WTC11 (cell line): ENCODE measurements around the gene KCTD4. TPM values are rescaled to one million over a fixed set of nuclear protein-coding genes. Genes with fewer than 3 reads are reported as not detected.

Experiments
- ATAC-seq: fragments of 200-7000 bp; cut with Tn5 transposase; 2 replicates; pipeline ENCODE4 v1.10.0; 2021; ENCODE audit warnings: mild to moderate bottlenecking, moderate library complexity
- Bru-seq: library from RNA; stranded (reverse); fragments of 400-500 nt; gene quantifications from one replicate; lab custom pipeline; 2021; lab: Mats Ljungman, UMichigan
- CTCF ChIA-PET: fragments of 300-600 bp; sonication (Branson Sonifier 250); formaldehyde crosslinking; loops from one replicate; lab custom pipeline; 2021; ENCODE audit warnings: antibody characterized with exemption; lab: Charles Lee
- POLR2A ChIA-PET: fragments of 350-600 bp; sonication (Branson Sonifier 250); formaldehyde crosslinking; loops from one replicate; lab custom pipeline; 2021; ENCODE audit warnings: antibody characterized with exemption; lab: Charles Lee
- DNase-seq: peaks from one replicate; pipeline ENCODE4 v3.0.0; 2021; ENCODE audit warnings: low spot score
- H3K27ac Mint-ChIP-seq: 2 replicates; pipeline ENCODE4 v1.8.0; 2021; ENCODE audit warnings: mixed read lengths
- H3K27me3 Mint-ChIP-seq: 2 replicates; pipeline ENCODE4 v1.8.0; 2021; ENCODE audit warnings: low read depth, mild to moderate bottlenecking, moderate library complexity, mixed read lengths
- H3K36me3 Mint-ChIP-seq: 2 replicates; pipeline ENCODE4 v1.8.0; 2021; ENCODE audit warnings: mixed read lengths
- H3K4me1 Mint-ChIP-seq: 2 replicates; pipeline ENCODE4 v1.8.0; 2022; ENCODE audit warnings: mixed read lengths
- H3K4me3 Mint-ChIP-seq: 2 replicates; pipeline ENCODE4 v1.8.0; 2021; ENCODE audit warnings: mild to moderate bottlenecking, moderate library complexity, mixed read lengths
- H3K9me3 Mint-ChIP-seq: 2 replicates; pipeline ENCODE4 v1.8.0; 2021; ENCODE audit warnings: mixed read lengths
- ATF2 ChIP-seq: sonication (generic); formaldehyde crosslinking; IDR thresholded peaks from 2 replicates; pipeline ENCODE4 v1.8.1; 2022; ENCODE audit warnings: low read depth, missing genetic modification reagents, borderline replicate concordance
- EMX1 ChIP-seq: fragments of 250-450 bp; sonication (Bioruptor Pico); IDR thresholded peaks from 2 replicates; pipeline ENCODE4 v1.8.0; 2021; ENCODE audit warnings: mild to moderate bottlenecking
- ETV6 ChIP-seq: sonication (generic); formaldehyde crosslinking; IDR thresholded peaks from 2 replicates; pipeline ENCODE4 v1.8.1; 2022; ENCODE audit warnings: mild to moderate bottlenecking, missing genetic modification reagents
- FOXK1 ChIP-seq: sonication (generic); formaldehyde crosslinking; IDR thresholded peaks from 2 replicates; pipeline ENCODE4 v1.8.0; 2022; ENCODE audit warnings: mild to moderate bottlenecking, moderate library complexity, missing genetic modification reagents
- FOXP4 ChIP-seq: sonication (generic); formaldehyde crosslinking; IDR thresholded peaks from 2 replicates; pipeline ENCODE4 v1.8.0; 2022; ENCODE audit warnings: mild to moderate bottlenecking, missing genetic modification reagents
- GTF2I ChIP-seq: fragments of 250-450 bp; sonication (Bioruptor Pico); conservative IDR thresholded peaks from 2 replicates; pipeline ENCODE4 v1.4.0; 2021; ENCODE audit warnings: mild to moderate bottlenecking
- HMGA2 ChIP-seq: fragments of 250-450 bp; sonication (Bioruptor Pico); IDR thresholded peaks from 2 replicates; pipeline ENCODE4 v1.4.0; 2021; ENCODE audit warnings: mild to moderate bottlenecking, moderate library complexity
- JUN ChIP-seq: sonication (generic); formaldehyde crosslinking; IDR thresholded peaks from 2 replicates; pipeline ENCODE4 v1.8.0; 2023; ENCODE audit warnings: mild to moderate bottlenecking, missing genetic modification reagents
- NFATC4 ChIP-seq: fragments of 250-450 bp; sonication (Bioruptor Pico); IDR thresholded peaks from 2 replicates; pipeline ENCODE4 v1.9.0; 2021; ENCODE audit warnings: mild to moderate bottlenecking
- NR3C1 ChIP-seq: sonication (generic); formaldehyde crosslinking; conservative IDR thresholded peaks from 2 replicates; pipeline ENCODE4 v1.8.1; 2023; ENCODE audit warnings: low read depth, mild to moderate bottlenecking, missing genetic modification reagents
- TEAD1 ChIP-seq: sonication (generic); formaldehyde crosslinking; IDR thresholded peaks from 2 replicates; pipeline ENCODE4 v1.8.0; 2022; ENCODE audit warnings: mild to moderate bottlenecking, missing genetic modification reagents
- USF2 ChIP-seq: sonication (generic); formaldehyde crosslinking; IDR thresholded peaks from 2 replicates; pipeline ENCODE4 v1.8.1; 2023; ENCODE audit warnings: mild to moderate bottlenecking, missing genetic modification reagents, moderate library complexity
- ZNF138 ChIP-seq: sonication (generic); formaldehyde crosslinking; conservative IDR thresholded peaks from 2 replicates; pipeline ENCODE4 v1.8.1; 2022; ENCODE audit warnings: mild to moderate bottlenecking, moderate library complexity, missing genetic modification reagents
- long read RNA-seq, 3 experiments: library from RNA in 1 of 3; library from capped mRNA in 1 of 3; library from polyadenylated mRNA in 1 of 3; unstranded in 2 of 3; stranded (forward) in 1 of 3; transcript quantifications; one replicate each; pipeline ENCODE4 v2.0.0, GENCODE V29; 2021
- total RNA-seq: library from RNA; stranded (reverse); gene quantifications from 3 replicates; pipeline ENCODE4 v1.2.3, GENCODE V29; 2021
- TF ChIP-seq, protein P1 (sequence below): sonication (generic); formaldehyde crosslinking; IDR thresholded peaks from 2 replicates; pipeline ENCODE4 v1.8.1; 2023; ENCODE audit warnings: mild to moderate bottlenecking, missing genetic modification reagents, moderate library complexity
- TF ChIP-seq, protein P2 (sequence below): fragments of 250-450 bp; sonication (Bioruptor Pico); IDR thresholded peaks from 2 replicates; pipeline ENCODE4 v1.9.0; 2021; ENCODE audit warnings: mild to moderate bottlenecking
- TF ChIP-seq, protein P3 (sequence below): sonication (generic); formaldehyde crosslinking; IDR thresholded peaks from 2 replicates; pipeline ENCODE4 v1.8.1; 2023; ENCODE audit warnings: mild to moderate bottlenecking, missing genetic modification reagents, borderline replicate concordance
- TF ChIP-seq, protein P4 (sequence below): sonication (generic); formaldehyde crosslinking; IDR thresholded peaks from 2 replicates; pipeline ENCODE4 v1.8.0; 2023; ENCODE audit warnings: mild to moderate bottlenecking, missing genetic modification reagents
- TF ChIP-seq, protein P5 (sequence below): fragments of 250-450 bp; sonication (Bioruptor Pico); IDR thresholded peaks from 2 replicates; pipeline ENCODE4 v1.9.0; 2021; ENCODE audit warnings: mild to moderate bottlenecking

The KCTD4 gene
- total RNA-seq, result not detected in 3 replicates
- not detected for Bru-seq, nascent RNA
- long read RNA-seq, experiment 1, result 0 reads
- long read RNA-seq, experiment 2, result 0 reads
- long read RNA-seq, experiment 3, result 0 reads

DNA sequence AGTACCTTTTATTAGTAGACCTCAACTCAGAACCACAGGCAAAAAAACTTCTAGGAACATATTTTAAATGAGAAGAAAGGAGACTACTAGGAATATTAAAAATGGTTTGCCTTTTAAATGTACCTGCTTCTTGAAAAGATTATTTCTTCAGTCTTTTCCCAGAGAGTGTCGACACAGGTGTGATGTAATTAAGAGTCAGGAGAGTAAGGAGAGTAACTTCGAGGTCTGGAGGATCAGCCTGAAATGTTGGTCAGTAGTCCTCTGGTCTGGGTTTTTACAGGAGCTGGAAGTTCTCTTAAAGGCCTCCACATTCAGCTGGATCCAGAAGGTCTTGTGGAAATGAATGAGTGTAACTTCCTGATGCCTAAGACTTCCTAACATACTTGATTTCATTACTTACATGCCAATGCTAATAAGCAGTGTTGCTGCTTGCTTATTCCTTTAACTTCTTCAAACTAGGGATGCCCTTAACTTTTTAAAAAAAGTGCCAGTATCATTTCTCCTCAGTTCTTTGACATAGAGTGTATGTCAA lies at the start of gene KCTD4:
KCTD4 (minus strand) TSS at position 345 of the 532 bp plus-strand sequence. CDS start 6,478 bp downstream, outside the sequence.
- no peak for DNase-seq
- TF ChIP-seq ZNF138 (CRISPR knock-in tag) (no peak), ETV6 (no peak)
- TF ChIP-seq, all 79 proteins: peak for 0
- no peaks in the 10 kb centered on the region for H3K27me3 Mint-ChIP-seq
- no peak within 1 kb of the TSS for H3K4me3 Mint-ChIP-seq
- H3K4me1 Mint-ChIP-seq, result peaks cover 22% of the 10 kb centered on the region
- H3K9me3 Mint-ChIP-seq, result no peaks in the 10 kb centered on the region
- peak within 1 kb of the TSS; percentile 15; the same call in 1 of the 2 replicates for H3K27ac Mint-ChIP-seq
- POLR2A ChIA-PET, result no interaction called here
- ATAC-seq, result no peak
- H3K36me3 Mint-ChIP-seq, result peaks cover 7% of the 10 kb centered on the region; the same call in 1 of the 2 replicates
- CTCF ChIA-PET, result interaction anchor here (1.6 kb wide), 1 partner anchor 39 kb away, joined by 3 read pairs; no protein-coding TSS in a partner anchor

DNA sequence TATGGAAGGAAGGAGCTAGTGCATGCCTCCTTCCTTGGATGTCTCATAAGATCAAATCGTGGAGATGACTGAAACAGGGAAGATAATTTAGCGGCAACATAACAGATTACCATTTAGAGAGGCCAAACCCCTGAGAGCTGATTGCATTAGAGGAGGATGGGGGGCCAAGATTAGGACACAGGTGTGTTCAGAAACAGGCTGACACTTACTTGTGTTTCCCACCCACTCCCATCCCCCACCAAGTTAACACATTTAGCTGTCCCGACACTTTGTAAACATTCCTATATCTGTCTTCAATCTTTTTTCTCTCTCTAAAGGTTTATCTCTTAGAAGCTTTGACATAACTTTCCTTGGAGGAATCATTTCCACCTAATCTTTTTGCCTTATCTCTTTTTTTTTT lies 48.8 kb upstream of the KCTD4 start:
- POLR2A ChIA-PET, result no interaction called here
- Mint-ChIP-seq H3K4me1 (no peaks in the 10 kb centered on the region), H3K4me3 (no peak overlapping the region), H3K36me3 (peaks cover 7% of the 10 kb centered on the region), H3K27me3 (no peaks in the 10 kb centered on the region), H3K27ac (peak overlapping the region; percentile 70; the same call in 1 of the 2 replicates), H3K9me3 (peaks cover 5% of the 10 kb centered on the region)
- CTCF ChIA-PET, result interaction anchor here (0.9 to 1.1 kb wide), 2 partner anchors 9 to 32 kb away, joined by 3 to 4 read pairs; no protein-coding TSS in a partner anchor
- ATAC-seq (no peak), DNase-seq (no peak)
- TF ChIP-seq, protein P1, sequence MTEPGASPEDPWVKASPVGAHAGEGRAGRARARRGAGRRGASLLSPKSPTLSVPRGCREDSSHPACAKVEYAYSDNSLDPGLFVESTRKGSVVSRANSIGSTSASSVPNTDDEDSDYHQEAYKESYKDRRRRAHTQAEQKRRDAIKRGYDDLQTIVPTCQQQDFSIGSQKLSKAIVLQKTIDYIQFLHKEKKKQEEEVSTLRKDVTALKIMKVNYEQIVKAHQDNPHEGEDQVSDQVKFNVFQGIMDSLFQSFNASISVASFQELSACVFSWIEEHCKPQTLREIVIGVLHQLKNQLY (CRISPR knock-in tag), result no peak
- TF ChIP-seq, protein P2, sequence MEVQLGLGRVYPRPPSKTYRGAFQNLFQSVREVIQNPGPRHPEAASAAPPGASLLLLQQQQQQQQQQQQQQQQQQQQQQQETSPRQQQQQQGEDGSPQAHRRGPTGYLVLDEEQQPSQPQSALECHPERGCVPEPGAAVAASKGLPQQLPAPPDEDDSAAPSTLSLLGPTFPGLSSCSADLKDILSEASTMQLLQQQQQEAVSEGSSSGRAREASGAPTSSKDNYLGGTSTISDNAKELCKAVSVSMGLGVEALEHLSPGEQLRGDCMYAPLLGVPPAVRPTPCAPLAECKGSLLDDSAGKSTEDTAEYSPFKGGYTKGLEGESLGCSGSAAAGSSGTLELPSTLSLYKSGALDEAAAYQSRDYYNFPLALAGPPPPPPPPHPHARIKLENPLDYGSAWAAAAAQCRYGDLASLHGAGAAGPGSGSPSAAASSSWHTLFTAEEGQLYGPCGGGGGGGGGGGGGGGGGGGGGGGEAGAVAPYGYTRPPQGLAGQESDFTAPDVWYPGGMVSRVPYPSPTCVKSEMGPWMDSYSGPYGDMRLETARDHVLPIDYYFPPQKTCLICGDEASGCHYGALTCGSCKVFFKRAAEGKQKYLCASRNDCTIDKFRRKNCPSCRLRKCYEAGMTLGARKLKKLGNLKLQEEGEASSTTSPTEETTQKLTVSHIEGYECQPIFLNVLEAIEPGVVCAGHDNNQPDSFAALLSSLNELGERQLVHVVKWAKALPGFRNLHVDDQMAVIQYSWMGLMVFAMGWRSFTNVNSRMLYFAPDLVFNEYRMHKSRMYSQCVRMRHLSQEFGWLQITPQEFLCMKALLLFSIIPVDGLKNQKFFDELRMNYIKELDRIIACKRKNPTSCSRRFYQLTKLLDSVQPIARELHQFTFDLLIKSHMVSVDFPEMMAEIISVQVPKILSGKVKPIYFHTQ (CRISPR knock-in tag), result no peak
- no peak for TF ChIP-seq GTF2I
- TF ChIP-seq, protein P3, sequence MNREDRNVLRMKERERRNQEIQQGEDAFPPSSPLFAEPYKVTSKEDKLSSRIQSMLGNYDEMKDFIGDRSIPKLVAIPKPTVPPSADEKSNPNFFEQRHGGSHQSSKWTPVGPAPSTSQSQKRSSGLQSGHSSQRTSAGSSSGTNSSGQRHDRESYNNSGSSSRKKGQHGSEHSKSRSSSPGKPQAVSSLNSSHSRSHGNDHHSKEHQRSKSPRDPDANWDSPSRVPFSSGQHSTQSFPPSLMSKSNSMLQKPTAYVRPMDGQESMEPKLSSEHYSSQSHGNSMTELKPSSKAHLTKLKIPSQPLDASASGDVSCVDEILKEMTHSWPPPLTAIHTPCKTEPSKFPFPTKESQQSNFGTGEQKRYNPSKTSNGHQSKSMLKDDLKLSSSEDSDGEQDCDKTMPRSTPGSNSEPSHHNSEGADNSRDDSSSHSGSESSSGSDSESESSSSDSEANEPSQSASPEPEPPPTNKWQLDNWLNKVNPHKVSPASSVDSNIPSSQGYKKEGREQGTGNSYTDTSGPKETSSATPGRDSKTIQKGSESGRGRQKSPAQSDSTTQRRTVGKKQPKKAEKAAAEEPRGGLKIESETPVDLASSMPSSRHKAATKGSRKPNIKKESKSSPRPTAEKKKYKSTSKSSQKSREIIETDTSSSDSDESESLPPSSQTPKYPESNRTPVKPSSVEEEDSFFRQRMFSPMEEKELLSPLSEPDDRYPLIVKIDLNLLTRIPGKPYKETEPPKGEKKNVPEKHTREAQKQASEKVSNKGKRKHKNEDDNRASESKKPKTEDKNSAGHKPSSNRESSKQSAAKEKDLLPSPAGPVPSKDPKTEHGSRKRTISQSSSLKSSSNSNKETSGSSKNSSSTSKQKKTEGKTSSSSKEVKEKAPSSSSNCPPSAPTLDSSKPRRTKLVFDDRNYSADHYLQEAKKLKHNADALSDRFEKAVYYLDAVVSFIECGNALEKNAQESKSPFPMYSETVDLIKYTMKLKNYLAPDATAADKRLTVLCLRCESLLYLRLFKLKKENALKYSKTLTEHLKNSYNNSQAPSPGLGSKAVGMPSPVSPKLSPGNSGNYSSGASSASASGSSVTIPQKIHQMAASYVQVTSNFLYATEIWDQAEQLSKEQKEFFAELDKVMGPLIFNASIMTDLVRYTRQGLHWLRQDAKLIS (CRISPR knock-in tag), result no peak
- no peak for TF ChIP-seq TEAD1 (CRISPR knock-in tag)
- no peak for TF ChIP-seq HMGA2 (CRISPR knock-in tag)
- no peak for TF ChIP-seq ATF2 (CRISPR knock-in tag)
- no peak for TF ChIP-seq EMX1
- TF ChIP-seq, protein P4, sequence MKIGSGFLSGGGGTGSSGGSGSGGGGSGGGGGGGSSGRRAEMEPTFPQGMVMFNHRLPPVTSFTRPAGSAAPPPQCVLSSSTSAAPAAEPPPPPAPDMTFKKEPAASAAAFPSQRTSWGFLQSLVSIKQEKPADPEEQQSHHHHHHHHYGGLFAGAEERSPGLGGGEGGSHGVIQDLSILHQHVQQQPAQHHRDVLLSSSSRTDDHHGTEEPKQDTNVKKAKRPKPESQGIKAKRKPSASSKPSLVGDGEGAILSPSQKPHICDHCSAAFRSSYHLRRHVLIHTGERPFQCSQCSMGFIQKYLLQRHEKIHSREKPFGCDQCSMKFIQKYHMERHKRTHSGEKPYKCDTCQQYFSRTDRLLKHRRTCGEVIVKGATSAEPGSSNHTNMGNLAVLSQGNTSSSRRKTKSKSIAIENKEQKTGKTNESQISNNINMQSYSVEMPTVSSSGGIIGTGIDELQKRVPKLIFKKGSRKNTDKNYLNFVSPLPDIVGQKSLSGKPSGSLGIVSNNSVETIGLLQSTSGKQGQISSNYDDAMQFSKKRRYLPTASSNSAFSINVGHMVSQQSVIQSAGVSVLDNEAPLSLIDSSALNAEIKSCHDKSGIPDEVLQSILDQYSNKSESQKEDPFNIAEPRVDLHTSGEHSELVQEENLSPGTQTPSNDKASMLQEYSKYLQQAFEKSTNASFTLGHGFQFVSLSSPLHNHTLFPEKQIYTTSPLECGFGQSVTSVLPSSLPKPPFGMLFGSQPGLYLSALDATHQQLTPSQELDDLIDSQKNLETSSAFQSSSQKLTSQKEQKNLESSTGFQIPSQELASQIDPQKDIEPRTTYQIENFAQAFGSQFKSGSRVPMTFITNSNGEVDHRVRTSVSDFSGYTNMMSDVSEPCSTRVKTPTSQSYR (CRISPR knock-in tag), result no peak
- no peak for TF ChIP-seq FOXK1 (CRISPR knock-in tag)
- no peak for TF ChIP-seq JUN (CRISPR knock-in tag)
- no peak for TF ChIP-seq NR3C1 (CRISPR knock-in tag)
- TF ChIP-seq NFATC4 (CRISPR knock-in tag), result no peak
- TF ChIP-seq USF2 (CRISPR knock-in tag), result no peak
- TF ChIP-seq, protein P5, sequence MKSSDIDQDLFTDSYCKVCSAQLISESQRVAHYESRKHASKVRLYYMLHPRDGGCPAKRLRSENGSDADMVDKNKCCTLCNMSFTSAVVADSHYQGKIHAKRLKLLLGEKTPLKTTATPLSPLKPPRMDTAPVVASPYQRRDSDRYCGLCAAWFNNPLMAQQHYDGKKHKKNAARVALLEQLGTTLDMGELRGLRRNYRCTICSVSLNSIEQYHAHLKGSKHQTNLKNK, result no peak
- TF ChIP-seq FOXP4, result no peak
